Thyroid gland (tissue), 4 donors: ENCODE results near the gene TMEM201.

Source experiments
- CTCF ChIP-seq, 6 experiments: fragments of 200-600 bp in 3 of 6; fragments of 450-650 bp in 3 of 6; sonication (generic) in 3 of 6; IDR thresholded peaks; one replicate each; pipeline ENCODE4 v1.5.1; 2016 to 2019; ENCODE audit warnings: antibody characterized with exemption in 6 of 6, mild to moderate bottlenecking in 2 of 6, inconsistent platforms in 1 of 6, moderate library complexity in 1 of 6
- POLR2A ChIP-seq, 2 donors: fragments of 450-650 bp; IDR thresholded peaks; one replicate each; pipeline ENCODE4 v1.6.1; 2017; ENCODE audit warnings: antibody characterized with exemption in 2 of 2, mild to moderate bottlenecking in 2 of 2, moderate library complexity in 1 of 2

- no peak for TF ChIP-seq CTCF (IDR thresholded peaks at IDR 0.05)
- TF ChIP-seq POLR2A (IDR thresholded peaks at IDR 0.05), result no peak
Measured at GRCh38 chr1:9610548-9610947, 21.8 kb downstream of the TMEM201 start.
